Activated naive CD4-positive, alpha-beta T cell treated with anti-CD3 and anti-CD28 coated beads, Interleukin-2, amount 50 U/mL, for 72 hours (primary cell): ENCODE measurements around the gene HAUS8. TPM values are rescaled to one million over a fixed set of nuclear protein-coding genes. Genes with fewer than 3 reads are reported as not detected.
"Not testable (repeated sequence)": the region's sequence is repeated elsewhere in the genome, so short reads cannot be mapped to it uniquely, and the experiment has no call there.

ENCODE experiments used
- ATAC-seq, 2 donors: fragments of 150-1000 bp; cut with Tn5 transposase; 2 replicates each; pipeline ENCODE4 v1.10.0; 2021; ENCODE audit warnings: mild to moderate bottlenecking in 2 of 2, moderate library complexity in 2 of 2
- DNase-seq, 2 donors: peaks; one replicate each; pipeline ENCODE4 v3.0.0; 2021 to 2022; ENCODE audit warnings: low spot score in 2 of 2
- H3K27ac Mint-ChIP-seq, 2 donors: one replicate each; pipeline ENCODE4 v1.8.0; 2022; ENCODE audit warnings: mild to moderate bottlenecking in 2 of 2, mixed read lengths in 2 of 2
- H3K36me3 Mint-ChIP-seq, 2 donors: one replicate each; pipeline ENCODE4 v1.8.0; 2022; ENCODE audit warnings: mixed read lengths in 2 of 2
- H3K9me3 Mint-ChIP-seq, 2 donors: one replicate each; pipeline ENCODE4 v1.8.0; 2022; ENCODE audit warnings: mixed read lengths in 2 of 2
- total RNA-seq, 2 donors: library from RNA; stranded (reverse); gene quantifications; one replicate each; pipeline ENCODE4 v1.2.3, GENCODE V29; 2022

Gene HAUS8
- total RNA-seq, 2 donors from 2014 or later, result 31.6 to 57.1 TPM

- ATAC-seq, result peak in 1 of 2 donors; percentile 54
- no peak for DNase-seq
- peaks cover 0 to 7% of the 10 kb centered on the region in 2 donors for H3K36me3 Mint-ChIP-seq
- H3K27ac Mint-ChIP-seq, result no peak overlapping the region
- H3K9me3 Mint-ChIP-seq, result no peaks in the 10 kb centered on the region
These were observed 32.5 kb upstream of the HAUS8 start for GRCh38 chr19:17107546-17108452.

DNA sequence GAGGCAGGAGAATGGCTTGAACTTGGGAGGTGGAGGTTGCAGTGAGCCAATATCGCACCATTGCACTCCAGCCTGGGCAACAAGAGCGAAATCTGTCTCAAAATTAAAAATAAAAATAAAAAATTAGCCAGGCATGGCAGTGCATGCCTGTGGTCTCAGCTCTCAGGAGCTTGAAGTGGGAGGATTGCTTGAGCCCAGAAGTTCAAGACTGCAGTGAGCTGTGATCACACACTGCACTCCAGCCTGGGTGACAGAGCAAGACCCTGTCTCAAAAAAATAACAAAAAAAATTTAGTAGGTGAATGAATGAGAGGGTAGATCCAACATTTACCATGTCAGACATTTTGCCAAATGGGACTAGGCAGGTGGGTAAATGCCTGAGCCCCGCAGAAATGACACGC lies 31.7 kb upstream of the HAUS8 start:
- not testable (repeated sequence) for H3K27ac Mint-ChIP-seq, DNase-seq, H3K9me3 Mint-ChIP-seq, ATAC-seq
- H3K36me3 Mint-ChIP-seq, result peaks cover 5 to 16% of the 10 kb centered on the region in 2 donors

DNA sequence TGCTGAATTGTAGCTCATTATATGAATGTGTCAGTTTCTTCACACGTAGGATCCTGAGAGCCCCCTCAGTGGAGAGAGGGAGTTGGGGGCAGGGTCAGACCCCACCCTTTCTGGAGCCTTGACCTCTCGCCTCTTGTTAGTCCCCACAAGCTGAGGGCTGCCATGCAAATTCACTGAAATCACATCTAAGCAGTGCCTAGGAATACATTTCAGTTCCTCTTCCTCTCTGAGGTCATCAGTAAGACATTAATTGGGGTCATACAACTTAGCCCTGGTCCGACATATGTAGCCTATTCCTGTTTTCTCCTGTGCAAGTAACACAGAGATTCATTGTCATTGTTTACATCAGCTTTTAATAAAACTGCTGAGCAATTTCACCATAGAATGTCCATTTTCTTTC lies 30.3 kb upstream of the HAUS8 start:
- H3K27ac Mint-ChIP-seq, result no peak overlapping the region
- H3K36me3 Mint-ChIP-seq, result peaks cover 12 to 20% of the 10 kb centered on the region in 2 donors
- no peaks in the 10 kb centered on the region for H3K9me3 Mint-ChIP-seq
- DNase-seq (no peak), ATAC-seq (no peak)

GRCh38 chr19:17104679-17105078 lies 29.4 kb upstream of the HAUS8 start:
- Mint-ChIP-seq H3K27ac (no peak overlapping the region), H3K36me3 (peaks cover 12 to 20% of the 10 kb centered on the region in 2 donors), H3K9me3 (no peaks in the 10 kb centered on the region)
- ATAC-seq (peak in 1 of 2 donors; percentile 24), DNase-seq (no peak)

GRCh38 chr19:17103177-17103576 lies 27.9 kb upstream of the HAUS8 start:
- peak in 1 of 2 donors; percentile 35 for ATAC-seq
- Mint-ChIP-seq H3K27ac (peak overlapping the region in 1 of 2 donors; percentile 1), H3K9me3 (no peaks in the 10 kb centered on the region), H3K36me3 (peaks cover 12 to 24% of the 10 kb centered on the region in 2 donors)
- DNase-seq, result peak in 1 of 2 donors; percentile 29

GRCh38 chr19:17101686-17102628 lies 26.7 kb upstream of the HAUS8 start:
- peaks cover 12 to 24% of the 10 kb centered on the region in 2 donors for H3K36me3 Mint-ChIP-seq
- no peaks in the 10 kb centered on the region for H3K9me3 Mint-ChIP-seq
- ATAC-seq (no peak), DNase-seq (no peak)
- no peak overlapping the region for H3K27ac Mint-ChIP-seq

GRCh38 chr19:17098326-17098725 lies 23.1 kb upstream of the HAUS8 start:
- Mint-ChIP-seq H3K9me3 (no peaks in the 10 kb centered on the region), H3K36me3 (peaks cover 12 to 22% of the 10 kb centered on the region in 2 donors), H3K27ac (peak overlapping the region in 1 of 2 donors; percentile 79)
- ATAC-seq, result no peak
- DNase-seq, result no peak

DNA sequence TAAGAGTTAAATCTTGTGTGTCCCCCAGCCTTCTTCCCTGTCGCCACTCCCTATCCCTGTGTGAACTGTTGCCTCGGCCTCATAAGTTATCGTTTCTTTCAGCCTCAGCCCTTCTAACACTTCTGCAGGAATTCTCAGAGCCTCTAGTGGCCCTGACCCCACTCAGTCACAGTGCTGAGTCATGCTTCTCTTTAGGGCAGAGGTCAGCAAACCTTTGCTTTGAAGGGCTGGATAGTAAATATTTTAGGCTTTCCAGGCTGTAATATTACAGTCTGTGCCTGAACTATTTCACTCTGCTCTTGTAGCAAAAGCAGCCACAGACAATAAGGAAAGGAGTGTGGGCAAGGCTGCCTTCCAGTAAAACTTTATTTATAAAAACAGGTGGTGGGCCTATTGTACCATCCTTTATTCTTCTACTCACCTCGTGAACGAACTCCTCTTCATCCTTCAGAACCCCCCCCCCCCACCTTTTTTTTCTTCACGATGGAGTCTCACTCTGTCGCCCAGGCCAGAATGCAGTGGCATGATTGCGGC lies 22.4 kb upstream of the HAUS8 start:
- Mint-ChIP-seq H3K9me3 (no peaks in the 10 kb centered on the region), H3K36me3 (peaks cover 12 to 16% of the 10 kb centered on the region in 2 donors), H3K27ac (peak overlapping the region in 1 of 2 donors; percentile 57)
- ATAC-seq, result no peak
- no peak for DNase-seq

- ATAC-seq (no peak), DNase-seq (no peak)
- no peaks in the 10 kb centered on the region for H3K9me3 Mint-ChIP-seq
- H3K27ac Mint-ChIP-seq, result no peak overlapping the region
- peaks cover 0 to 5% of the 10 kb centered on the region in 2 donors for H3K36me3 Mint-ChIP-seq
These were observed 20.1 kb upstream of the HAUS8 start for GRCh38 chr19:17095141-17095919.

DNA sequence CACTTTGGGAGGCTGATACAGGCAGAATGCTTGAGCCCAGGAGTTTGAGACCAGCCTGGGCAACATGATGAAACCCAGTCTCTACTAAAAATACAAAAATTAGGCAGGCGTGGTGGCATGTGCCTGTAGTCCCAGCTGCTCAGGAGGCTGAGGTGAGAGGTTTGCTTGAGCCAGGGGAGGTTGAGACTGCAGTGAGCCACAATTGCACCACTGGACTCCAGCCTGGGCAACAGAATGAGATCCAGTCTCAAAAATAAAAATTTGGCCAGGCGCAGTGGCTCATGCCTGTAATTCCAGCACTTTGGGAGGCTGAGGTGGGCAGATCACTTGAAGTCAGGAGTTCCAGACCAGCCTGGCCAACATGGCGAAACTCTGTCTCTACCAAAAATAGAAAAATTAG lies 19.4 kb upstream of the HAUS8 start:
- not testable (repeated sequence) for ATAC-seq, H3K9me3 Mint-ChIP-seq, DNase-seq, H3K36me3 Mint-ChIP-seq, H3K27ac Mint-ChIP-seq

DNA sequence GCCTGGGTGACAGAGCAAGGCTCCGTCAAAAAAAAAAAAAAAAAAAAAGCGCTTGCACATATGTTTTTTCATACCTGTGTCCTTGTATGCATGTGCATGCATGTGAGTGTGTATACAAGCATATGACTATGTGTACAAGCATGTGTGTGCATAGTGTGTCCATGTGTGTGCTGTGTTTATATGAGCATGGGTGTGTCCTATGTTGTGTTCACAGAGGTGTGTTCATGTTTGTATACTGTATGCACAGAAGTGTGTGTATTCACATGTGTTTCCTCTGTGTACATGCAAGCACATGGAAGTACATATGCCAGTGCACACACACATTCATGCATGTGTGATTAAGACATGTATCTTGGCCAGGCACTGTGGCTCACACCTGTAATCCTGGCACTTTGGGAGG lies 17.4 kb upstream of the HAUS8 start:
- Mint-ChIP-seq H3K9me3 (no peaks in the 10 kb centered on the region), H3K27ac (no peak overlapping the region), H3K36me3 (no peaks in the 10 kb centered on the region)
- DNase-seq (no peak), ATAC-seq (no peak)

GRCh38 chr19:17091758-17092333 lies 16.6 kb upstream of the HAUS8 start:
- ATAC-seq (no peak), DNase-seq (no peak)
- Mint-ChIP-seq H3K36me3 (no peaks in the 10 kb centered on the region), H3K9me3 (no peaks in the 10 kb centered on the region), H3K27ac (no peak overlapping the region)

- H3K9me3 Mint-ChIP-seq, result no peaks in the 10 kb centered on the region
- H3K27ac Mint-ChIP-seq, result peak overlapping the region; percentile 69 to 82
- DNase-seq, result peak in 1 of 2 donors; percentile 62
- no peaks in the 10 kb centered on the region for H3K36me3 Mint-ChIP-seq
- peak; percentile 83 to 91 for ATAC-seq
These were observed 15.3 kb upstream of the HAUS8 start for GRCh38 chr19:17090583-17090982.

- Mint-ChIP-seq H3K36me3 (no peaks in the 10 kb centered on the region), H3K9me3 (no peaks in the 10 kb centered on the region), H3K27ac (no peak overlapping the region)
- no peak for ATAC-seq
- no peak for DNase-seq
These were observed 13.3 kb upstream of the HAUS8 start for GRCh38 chr19:17088552-17088951.

DNA sequence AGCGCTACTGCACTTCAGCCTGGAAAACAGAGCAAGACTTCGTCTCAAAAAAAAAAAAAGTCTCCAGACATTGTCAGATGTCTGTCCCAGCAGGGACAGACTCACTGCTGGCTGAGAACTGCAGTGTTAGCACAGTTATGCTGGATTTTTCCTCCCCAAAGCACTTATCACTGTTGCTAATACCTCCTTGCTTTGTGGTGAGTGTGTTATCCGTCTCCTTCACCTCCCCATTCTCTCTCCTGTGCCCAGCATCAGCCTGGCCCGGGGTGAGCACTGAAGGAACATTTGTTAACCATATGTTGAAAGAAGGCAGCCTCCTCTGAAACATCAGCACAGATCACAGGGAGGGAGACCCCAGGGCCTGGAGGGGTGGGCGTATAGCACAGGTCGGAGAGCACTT lies 11.6 kb upstream of the HAUS8 start:
- Mint-ChIP-seq H3K36me3 (no peaks in the 10 kb centered on the region), H3K9me3 (no peaks in the 10 kb centered on the region), H3K27ac (no peak overlapping the region)
- no peak for DNase-seq
- ATAC-seq, result no peak

DNA sequence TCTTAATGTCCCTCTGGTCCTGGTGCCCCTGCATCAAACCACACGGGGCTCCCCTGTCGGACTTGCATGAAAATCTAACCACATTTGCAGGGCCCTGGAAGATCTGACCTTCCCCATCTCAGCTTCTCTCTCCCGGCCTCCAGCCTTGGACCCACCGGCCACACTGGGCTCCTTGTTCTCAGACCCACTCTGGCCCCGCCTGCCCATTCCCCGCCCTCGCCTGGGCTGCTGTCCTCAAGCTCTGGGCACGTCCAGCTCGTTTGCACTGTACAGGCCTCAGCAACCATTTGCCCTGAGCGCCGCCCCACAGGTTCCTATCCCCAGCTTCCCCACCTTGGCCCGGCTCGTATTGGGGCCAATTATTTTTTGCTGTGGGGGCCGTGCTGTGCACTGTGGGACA lies 10.9 kb upstream of the HAUS8 start:
- no peak overlapping the region for H3K27ac Mint-ChIP-seq
- no peak for DNase-seq
- no peaks in the 10 kb centered on the region for H3K36me3 Mint-ChIP-seq
- no peaks in the 10 kb centered on the region for H3K9me3 Mint-ChIP-seq
- no peak for ATAC-seq
